Keratinocyte (primary cell): ENCODE results near the gene ESRRB. TPM values are rescaled to one million over a fixed set of nuclear protein-coding genes. Genes with fewer than 3 reads are reported as not detected.

Experiments
- DNase-seq: peaks from one replicate; pipeline ENCODE4 v3.0.0-alpha.2; 2011; ENCODE audit warnings: low read depth, missing footprints, low spot score
- FAIRE-seq: peaks from 2 replicates; lab custom pipeline; 2011; peaks lifted over from hg19 to GRCh38; lab: Jason Lieb, UNC
- H2AFZ ChIP-seq: 2 replicates; pipeline ENCODE4 v1.6.0; 2012; ENCODE audit warnings: low read length, control low read depth, inconsistent platforms; ENCODE audit not compliant: control insufficient read depth
- H3K27ac ChIP-seq: 2 replicates; pipeline ENCODE4 v1.5.1; 2011; ENCODE audit warnings: low read length; ENCODE audit not compliant: control insufficient read depth, insufficient read depth
- H3K27me3 ChIP-seq: 3 replicates; pipeline ENCODE4 v1.6.0; 2011; ENCODE audit warnings: low read length; ENCODE audit not compliant: control insufficient read depth, insufficient read depth; ENCODE audit errors: extremely low read depth
- H3K36me3 ChIP-seq, 2 experiments: 2 replicates in 1 of 2; 3 replicates in 1 of 2; pipeline ENCODE4 v1.5.1; 2011; ENCODE audit warnings: low read length in 2 of 2, mild to moderate bottlenecking in 1 of 2; ENCODE audit not compliant: control insufficient read depth in 2 of 2, insufficient read depth in 2 of 2; ENCODE audit errors: extremely low read depth in 1 of 2
- H3K4me1 ChIP-seq: 3 replicates; pipeline ENCODE4 v1.5.1; 2011; ENCODE audit warnings: low read length; ENCODE audit not compliant: control insufficient read depth, insufficient read depth; ENCODE audit errors: extremely low read depth
- H3K4me2 ChIP-seq: 3 replicates; pipeline ENCODE4 v1.6.0; 2011; ENCODE audit warnings: low read depth, low read length; ENCODE audit not compliant: control insufficient read depth, insufficient read depth; ENCODE audit errors: extremely low read depth
- H3K4me3 ChIP-seq, 3 experiments: fragments of 200-600 bp in 1 of 3; sonication (generic) in 1 of 3; 2 replicates in 2 of 3; 3 replicates in 1 of 3; pipeline ENCODE4 v1.5.1; 2011 to 2016; ENCODE audit warnings: low read length in 3 of 3, mild to moderate bottlenecking in 3 of 3, control low read depth in 2 of 3, inconsistent platforms in 1 of 3, low read depth in 1 of 3, mixed read lengths in 1 of 3, mixed run types in 1 of 3, moderate library complexity in 1 of 3; ENCODE audit not compliant: control insufficient read depth in 2 of 3, insufficient read depth in 2 of 3; ENCODE audit errors: extremely low read depth in 1 of 3
- H3K79me2 ChIP-seq: 2 replicates; pipeline ENCODE4 v1.6.0; 2012; ENCODE audit warnings: low read length; ENCODE audit not compliant: control insufficient read depth, insufficient read depth
- H3K9ac ChIP-seq: 3 replicates; pipeline ENCODE4 v1.6.0; 2011; ENCODE audit warnings: low read length; ENCODE audit not compliant: control insufficient read depth, insufficient read depth; ENCODE audit errors: extremely low read depth
- H3K9me1 ChIP-seq: 3 replicates; pipeline ENCODE4 v1.6.0; 2011; ENCODE audit warnings: low read length; ENCODE audit not compliant: control insufficient read depth, insufficient read depth; ENCODE audit errors: extremely low read depth
- H3K9me3 ChIP-seq: 2 replicates; pipeline ENCODE4 v1.5.1; 2012; ENCODE audit warnings: low read depth, low read length; ENCODE audit not compliant: control insufficient read depth
- H4K20me1 ChIP-seq: 3 replicates; pipeline ENCODE4 v1.6.0; 2011; ENCODE audit warnings: low read length; ENCODE audit not compliant: control insufficient read depth, insufficient read depth; ENCODE audit errors: extremely low read depth
- EZH2 ChIP-seq: IDR thresholded peaks from one replicate; pipeline ENCODE4 v1.6.1; 2012; ENCODE audit warnings: inconsistent platforms, mild to moderate bottlenecking, low read length, moderate library complexity
- dilution Hi-C: fragments of 300-500 bp; cut with MboI; formaldehyde crosslinking; loops from one replicate; pipeline ENCODE4 v1.7.0; 2020; ENCODE audit warnings: low sequenced_read_pairs; ENCODE audit not compliant: extremely low pct_ligation_motif_present
- polyA plus RNA-seq, 5 experiments: library from polyadenylated mRNA; depleted of rRNA in 3 of 5; stranded (reverse) in 3 of 5; stranded (forward) in 1 of 5; unstranded in 1 of 5; fragments of >200 nt; gene quantifications; 1 replicate in 1 of 5; 2 replicates in 3 of 5; 3 replicates in 1 of 5; pipeline versions ENCODE4 v1.2.1 to v1.2.3, GENCODE V29; 2011 to 2012; ENCODE audit warnings: missing spikeins in 2 of 5, low read depth in 1 of 5, low replicate concordance in 1 of 5
- TF ChIP-seq, protein P1 (sequence below), 3 experiments: IDR thresholded peaks in 1 of 3; conservative IDR thresholded peaks in 1 of 3; optimal IDR thresholded peaks in 1 of 3; 2 replicates in 2 of 3; 3 replicates in 1 of 3; pipeline versions ENCODE3 to v1.5.1; 2011; ENCODE audit warnings: low read length in 3 of 3, mild to moderate bottlenecking in 3 of 3, moderate library complexity in 2 of 3, control low read depth in 1 of 3, inconsistent platforms in 1 of 3; ENCODE audit not compliant: insufficient read depth in 2 of 3; ENCODE audit errors: extremely low read depth in 1 of 3

Gene ESRRB
- polyA plus RNA-seq, 1 donor (not counting 4 experiments of a cell fraction or from before 2014, with no cell fraction given) = 0.01 TPM

DNA sequence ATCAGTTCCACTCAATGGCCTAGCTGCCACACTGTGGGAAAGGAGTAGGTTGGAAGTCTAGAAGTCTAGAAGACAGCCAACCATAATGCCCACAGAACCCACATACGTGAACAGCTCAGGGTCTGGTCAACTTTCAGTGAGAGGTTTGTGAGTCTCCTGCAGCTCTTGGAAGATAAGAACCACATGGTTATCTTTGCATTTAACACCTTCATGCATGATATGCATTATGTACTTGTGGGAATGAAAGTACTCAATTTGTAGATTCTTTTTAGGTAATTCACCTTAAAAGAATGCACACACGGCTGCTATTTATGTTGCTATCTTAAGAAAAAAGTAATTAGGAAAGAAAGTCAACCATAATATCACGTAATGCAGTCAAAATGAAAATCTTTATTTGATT, 126.7 kb downstream of the ESRRB start:
- no peak overlapping the region for H3K4me2 ChIP-seq
- H3K27me3 ChIP-seq = peaks cover 3% of the 10 kb centered on the region
- H3K9me3 ChIP-seq = no peaks in the 10 kb centered on the region
- FAIRE-seq (no peak), DNase-seq (no peak)
- dilution Hi-C loops = no loop called here
- H4K20me1 ChIP-seq = no peaks in the 10 kb centered on the region
- no peak for TF ChIP-seq EZH2
- TF ChIP-seq, protein P1, sequence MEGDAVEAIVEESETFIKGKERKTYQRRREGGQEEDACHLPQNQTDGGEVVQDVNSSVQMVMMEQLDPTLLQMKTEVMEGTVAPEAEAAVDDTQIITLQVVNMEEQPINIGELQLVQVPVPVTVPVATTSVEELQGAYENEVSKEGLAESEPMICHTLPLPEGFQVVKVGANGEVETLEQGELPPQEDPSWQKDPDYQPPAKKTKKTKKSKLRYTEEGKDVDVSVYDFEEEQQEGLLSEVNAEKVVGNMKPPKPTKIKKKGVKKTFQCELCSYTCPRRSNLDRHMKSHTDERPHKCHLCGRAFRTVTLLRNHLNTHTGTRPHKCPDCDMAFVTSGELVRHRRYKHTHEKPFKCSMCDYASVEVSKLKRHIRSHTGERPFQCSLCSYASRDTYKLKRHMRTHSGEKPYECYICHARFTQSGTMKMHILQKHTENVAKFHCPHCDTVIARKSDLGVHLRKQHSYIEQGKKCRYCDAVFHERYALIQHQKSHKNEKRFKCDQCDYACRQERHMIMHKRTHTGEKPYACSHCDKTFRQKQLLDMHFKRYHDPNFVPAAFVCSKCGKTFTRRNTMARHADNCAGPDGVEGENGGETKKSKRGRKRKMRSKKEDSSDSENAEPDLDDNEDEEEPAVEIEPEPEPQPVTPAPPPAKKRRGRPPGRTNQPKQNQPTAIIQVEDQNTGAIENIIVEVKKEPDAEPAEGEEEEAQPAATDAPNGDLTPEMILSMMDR (optimal IDR thresholded peaks at IDR 0.05 in 1 of 3, IDR thresholded peaks at IDR 0.05 in 1 of 3, conservative IDR thresholded peaks at IDR 0.05 in 1 of 3; ENCODE audit: extremely low read depth in 1 of 3, insufficient read depth in 2 of 3, low read length in 3 of 3) = no peak
- no peaks in the 10 kb centered on the region for H3K4me1 ChIP-seq
- no peak overlapping the region for H3K9ac ChIP-seq
- no peaks in the 10 kb centered on the region for H3K79me2 ChIP-seq
- no peak overlapping the region for H2AFZ ChIP-seq
- H3K36me3 ChIP-seq = no peaks in the 10 kb centered on the region
- H3K9me1 ChIP-seq = no peaks in the 10 kb centered on the region
- no peak overlapping the region for H3K4me3 ChIP-seq
- no peak overlapping the region for H3K27ac ChIP-seq

DNA sequence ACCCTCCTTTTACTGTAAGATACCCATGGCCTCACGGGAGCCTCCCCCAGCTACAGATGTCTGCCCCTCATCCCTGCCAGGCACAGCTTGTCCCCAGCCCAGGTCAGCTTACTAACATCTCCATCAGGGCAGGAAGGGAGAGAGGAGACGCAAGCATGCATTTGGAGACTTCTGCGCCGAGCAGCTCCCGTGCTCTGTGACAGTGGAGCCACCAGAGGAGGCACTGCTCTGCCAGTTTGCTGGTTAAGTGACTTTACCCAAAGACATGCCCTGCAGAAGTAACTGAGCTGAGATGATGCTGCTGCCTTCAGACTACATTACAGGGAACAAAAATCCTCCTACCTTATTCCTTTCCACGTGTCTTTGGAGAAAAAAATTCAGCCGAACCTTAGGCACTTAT, 133.4 kb downstream of the ESRRB start:
- no peaks in the 10 kb centered on the region for H3K36me3 ChIP-seq
- no peak for TF ChIP-seq EZH2
- TF ChIP-seq, protein P1 (optimal IDR thresholded peaks at IDR 0.05 in 1 of 3, IDR thresholded peaks at IDR 0.05 in 1 of 3, conservative IDR thresholded peaks at IDR 0.05 in 1 of 3; ENCODE audit: extremely low read depth in 1 of 3, insufficient read depth in 2 of 3, low read length in 3 of 3) = peak in 1 of 3 experiments; percentile 29
- no peak overlapping the region for H3K27ac ChIP-seq
- FAIRE-seq (no peak), DNase-seq (no peak)
- H2AFZ ChIP-seq = no peak overlapping the region
- H4K20me1 ChIP-seq = no peaks in the 10 kb centered on the region
- no peak overlapping the region for H3K9ac ChIP-seq
- H3K4me2 ChIP-seq = no peak overlapping the region
- no peaks in the 10 kb centered on the region for H3K9me3 ChIP-seq
- H3K27me3 ChIP-seq = no peaks in the 10 kb centered on the region
- H3K4me3 ChIP-seq = no peak overlapping the region
- no peaks in the 10 kb centered on the region for H3K9me1 ChIP-seq
- H3K79me2 ChIP-seq = no peaks in the 10 kb centered on the region
- no peaks in the 10 kb centered on the region for H3K4me1 ChIP-seq
- dilution Hi-C loops = loop anchor here (5.0 kb wide), 1 partner anchor 37 kb away; no protein-coding TSS in a partner anchor
